ENCODE results near the gene RELL2.

RELL2 gene

DNA sequence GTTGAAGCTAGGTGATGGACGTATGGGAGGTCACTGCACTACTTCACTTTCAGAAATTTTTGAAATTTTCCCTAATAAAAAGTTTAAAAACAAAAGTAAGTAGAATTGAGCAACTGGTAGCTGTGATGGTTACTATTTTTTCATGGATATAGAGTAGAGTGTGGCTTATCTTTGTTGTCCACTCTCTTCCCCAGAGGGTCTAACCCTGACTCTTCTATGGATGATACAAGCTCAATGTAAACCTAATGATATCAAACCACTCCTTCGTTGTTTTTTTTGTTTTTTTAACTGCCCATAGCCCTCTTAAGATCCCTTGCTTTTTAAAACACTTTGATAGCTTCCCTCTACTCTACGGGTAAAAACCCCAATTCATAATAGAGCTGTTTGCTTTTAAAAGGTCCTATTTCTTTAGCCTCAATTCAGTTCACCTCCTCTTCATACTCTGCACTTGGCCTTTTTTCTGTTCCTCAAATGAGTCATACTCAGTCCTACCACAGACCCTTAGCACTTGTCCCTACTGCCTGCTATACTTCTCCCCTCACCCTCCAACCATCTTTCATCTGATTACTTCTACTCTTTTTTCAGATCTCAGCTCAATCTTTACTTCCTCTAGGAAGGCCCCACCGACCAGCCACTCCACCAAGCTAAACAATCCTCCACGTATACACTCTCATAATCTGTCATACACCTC, 2.8 kb upstream of the RELL2 start:
- Histone ChIP-seq H3K4me3 (ENCODE audit: low read depth, low read length, poor library complexity, severe bottlenecking) (no peak overlapping the region), H3K27me3 (ENCODE audit: insufficient read depth, low read length) (no peaks in the 10 kb centered on the region), H2AFZ (ENCODE audit: low read length) (no peak overlapping the region), H3K79me2 (ENCODE audit: insufficient read depth, low read length) (peaks cover 32% of the 10 kb centered on the region), H3K4me1 (ENCODE audit: insufficient read depth, low read length, severe bottlenecking) (peaks cover 33% of the 10 kb centered on the region), H4K20me1 (ENCODE audit: insufficient read depth, low read length) (no peaks in the 10 kb centered on the region), H3K9me3 (ENCODE audit: low read length) (no peaks in the 10 kb centered on the region), H3K36me3 (ENCODE audit: insufficient read depth, low read length) (peaks cover 43% of the 10 kb centered on the region), H3K4me2 (ENCODE audit: low read length) (no peak overlapping the region), H3F3A (ENCODE audit: insufficient read depth, low read length) (no peaks in the 10 kb centered on the region), H3K9ac (ENCODE audit: low read length) (peak overlapping the region; percentile 11; the same call in 1 of the 2 replicates), H3K9me2 (ENCODE audit: low read depth, low read length) (no peaks in the 10 kb centered on the region), H3K27ac (ENCODE audit: low read depth, low read length, poor library complexity, severe bottlenecking) (no peak overlapping the region)
- TF ChIP-seq, protein P1, sequence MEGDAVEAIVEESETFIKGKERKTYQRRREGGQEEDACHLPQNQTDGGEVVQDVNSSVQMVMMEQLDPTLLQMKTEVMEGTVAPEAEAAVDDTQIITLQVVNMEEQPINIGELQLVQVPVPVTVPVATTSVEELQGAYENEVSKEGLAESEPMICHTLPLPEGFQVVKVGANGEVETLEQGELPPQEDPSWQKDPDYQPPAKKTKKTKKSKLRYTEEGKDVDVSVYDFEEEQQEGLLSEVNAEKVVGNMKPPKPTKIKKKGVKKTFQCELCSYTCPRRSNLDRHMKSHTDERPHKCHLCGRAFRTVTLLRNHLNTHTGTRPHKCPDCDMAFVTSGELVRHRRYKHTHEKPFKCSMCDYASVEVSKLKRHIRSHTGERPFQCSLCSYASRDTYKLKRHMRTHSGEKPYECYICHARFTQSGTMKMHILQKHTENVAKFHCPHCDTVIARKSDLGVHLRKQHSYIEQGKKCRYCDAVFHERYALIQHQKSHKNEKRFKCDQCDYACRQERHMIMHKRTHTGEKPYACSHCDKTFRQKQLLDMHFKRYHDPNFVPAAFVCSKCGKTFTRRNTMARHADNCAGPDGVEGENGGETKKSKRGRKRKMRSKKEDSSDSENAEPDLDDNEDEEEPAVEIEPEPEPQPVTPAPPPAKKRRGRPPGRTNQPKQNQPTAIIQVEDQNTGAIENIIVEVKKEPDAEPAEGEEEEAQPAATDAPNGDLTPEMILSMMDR (IDR thresholded peaks at IDR 0.05; ENCODE audit: low read length) = no peak
- TF ChIP-seq EZH2 (IDR thresholded peaks at IDR 0.05; ENCODE audit: borderline replicate concordance, low read length) = no peak

DNA sequence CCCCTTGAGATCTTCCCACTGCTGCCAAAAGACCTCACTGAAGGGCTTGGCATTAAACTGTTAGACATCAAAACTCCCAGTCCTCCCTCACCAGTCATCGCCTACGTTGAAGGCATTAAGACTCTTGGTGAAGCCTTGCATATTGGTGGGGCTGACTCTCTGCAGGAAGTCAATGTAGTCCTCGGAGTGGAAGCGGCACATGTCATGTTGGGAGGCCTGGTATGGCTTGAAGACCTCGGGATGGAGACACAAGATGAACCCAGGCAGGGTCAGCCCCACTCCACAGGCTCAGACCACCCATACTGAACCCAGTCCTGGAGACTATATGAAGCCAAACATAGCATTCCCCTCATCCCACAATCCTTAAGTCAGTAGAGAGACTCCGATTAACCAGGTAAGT, 2.1 kb upstream of the RELL2 start:
- Histone ChIP-seq H3K9ac (ENCODE audit: low read length) (no peak overlapping the region; the same call in 1 of the 2 replicates), H3K27me3 (ENCODE audit: insufficient read depth, low read length) (no peaks in the 10 kb centered on the region), H3K4me2 (ENCODE audit: low read length) (peak overlapping the region; percentile 93), H3K4me3 (ENCODE audit: low read depth, low read length, poor library complexity, severe bottlenecking) (peak overlapping the region; percentile 94), H4K20me1 (ENCODE audit: insufficient read depth, low read length) (no peaks in the 10 kb centered on the region), H3K9me2 (ENCODE audit: low read depth, low read length) (no peaks in the 10 kb centered on the region), H3F3A (ENCODE audit: insufficient read depth, low read length) (no peaks in the 10 kb centered on the region), H3K79me2 (ENCODE audit: insufficient read depth, low read length) (peaks cover 32% of the 10 kb centered on the region), H3K9me3 (ENCODE audit: low read length) (no peaks in the 10 kb centered on the region), H3K36me3 (ENCODE audit: insufficient read depth, low read length) (peaks cover 43% of the 10 kb centered on the region), H3K4me1 (ENCODE audit: insufficient read depth, low read length, severe bottlenecking) (peaks cover 35% of the 10 kb centered on the region), H2AFZ (ENCODE audit: low read length) (no peak overlapping the region), H3K27ac (ENCODE audit: low read depth, low read length, poor library complexity, severe bottlenecking) (no peak overlapping the region)
- TF ChIP-seq EZH2 (IDR thresholded peaks at IDR 0.05; ENCODE audit: borderline replicate concordance, low read length) = no peak
- TF ChIP-seq, protein P1 (IDR thresholded peaks at IDR 0.05; ENCODE audit: low read length) = no peak

DNA sequence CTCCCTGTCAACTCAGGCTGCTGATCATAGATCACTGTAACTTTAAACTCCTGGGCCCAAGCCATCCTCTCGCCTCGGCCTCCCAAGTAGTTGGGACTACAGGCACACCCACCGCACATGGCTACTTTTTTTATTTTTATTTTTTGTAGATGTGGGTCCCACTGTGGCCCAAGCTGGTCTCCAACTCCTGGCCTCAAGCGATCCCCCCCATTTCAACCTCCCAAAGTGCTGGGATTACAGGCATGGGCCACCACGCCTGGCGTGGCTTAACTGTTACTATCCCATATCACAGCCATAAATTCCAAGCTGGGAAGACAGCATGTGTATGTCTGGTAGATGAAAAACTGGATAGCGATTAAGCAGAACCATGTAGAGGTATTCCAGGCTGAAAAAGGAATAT, 1.2 kb upstream of the RELL2 start:
- Histone ChIP-seq H3K4me3 (ENCODE audit: low read depth, low read length, poor library complexity, severe bottlenecking) (peak overlapping the region; percentile 94), H3K4me2 (ENCODE audit: low read length) (peak overlapping the region; percentile 93), H3K9me3 (ENCODE audit: low read length) (no peaks in the 10 kb centered on the region), H3K27me3 (ENCODE audit: insufficient read depth, low read length) (no peaks in the 10 kb centered on the region), H3F3A (ENCODE audit: insufficient read depth, low read length) (no peaks in the 10 kb centered on the region), H3K4me1 (ENCODE audit: insufficient read depth, low read length, severe bottlenecking) (peaks cover 35% of the 10 kb centered on the region), H4K20me1 (ENCODE audit: insufficient read depth, low read length) (no peaks in the 10 kb centered on the region), H2AFZ (ENCODE audit: low read length) (no peak overlapping the region), H3K36me3 (ENCODE audit: insufficient read depth, low read length) (peaks cover 43% of the 10 kb centered on the region), H3K27ac (ENCODE audit: low read depth, low read length, poor library complexity, severe bottlenecking) (no peak overlapping the region), H3K9ac (ENCODE audit: low read length) (peak overlapping the region; percentile 90), H3K9me2 (ENCODE audit: low read depth, low read length) (no peaks in the 10 kb centered on the region), H3K79me2 (ENCODE audit: insufficient read depth, low read length) (peaks cover 32% of the 10 kb centered on the region)
- TF ChIP-seq, protein P1 (IDR thresholded peaks at IDR 0.05; ENCODE audit: low read length) = no peak
- TF ChIP-seq EZH2 (IDR thresholded peaks at IDR 0.05; ENCODE audit: borderline replicate concordance, low read length) = no peak

All from OCI-LY1 (cell line).